Neural cell (in vitro differentiated cells): ENCODE measurements around the gene REPS2. TPM values are rescaled to one million over a fixed set of nuclear protein-coding genes. Genes with fewer than 3 reads are reported as not detected.

Source experiments
- H2AFZ ChIP-seq: fragments of 200-600, 300-800 bp; sonication (generic), shearing (Covaris generic); 2 replicates; pipeline ENCODE4 v1.6.0; 2014; ENCODE audit warnings: low read depth, mild to moderate bottlenecking, antibody characterized with exemption, low read length, moderate library complexity
- H3F3A ChIP-seq: fragments of 200-600 bp; shearing (Covaris generic); 2 replicates; pipeline ENCODE4 v1.6.1; 2016; ENCODE audit warnings: mild to moderate bottlenecking, moderate library complexity, mixed read lengths, antibody characterized with exemption, low read length; ENCODE audit not compliant: insufficient read depth, poor library complexity, severe bottlenecking
- H3K27ac ChIP-seq: fragments of 200-600, 300-800 bp; sonication (generic), shearing (Covaris generic); 2 replicates; pipeline ENCODE4 v1.5.1; 2014; ENCODE audit warnings: mild to moderate bottlenecking, low read length, moderate library complexity
- H3K27me3 ChIP-seq: fragments of 300-800, 200-600 bp; sonication (generic), shearing (Covaris generic); 2 replicates; pipeline ENCODE4 v1.6.0; 2014; ENCODE audit warnings: mild to moderate bottlenecking, low read depth, low read length, moderate library complexity; ENCODE audit not compliant: insufficient read depth
- H3K36me3 ChIP-seq: fragments of 300-800, 200-600 bp; sonication (generic), shearing (Covaris generic); 2 replicates; pipeline ENCODE4 v1.5.1; 2014; ENCODE audit warnings: mild to moderate bottlenecking, antibody characterized with exemption, low read length, moderate library complexity; ENCODE audit not compliant: insufficient read depth
- H3K4me2 ChIP-seq: fragments of 300-800, 200-600 bp; sonication (generic), shearing (Covaris generic); 2 replicates; pipeline ENCODE4 v1.6.0; 2014; ENCODE audit warnings: mild to moderate bottlenecking, low read length
- H3K4me3 ChIP-seq: fragments of 300-800, 200-600 bp; sonication (generic), shearing (Covaris generic); 2 replicates; pipeline ENCODE4 v1.5.1; 2014; ENCODE audit warnings: mild to moderate bottlenecking, low read length, moderate library complexity
- H3K79me2 ChIP-seq: fragments of 200-600 bp; shearing (Covaris generic); replicated peaks from 2 replicates; pipeline ENCODE4 v1.6.0; 2014; ENCODE audit warnings: mild to moderate bottlenecking, low read length, moderate library complexity; ENCODE audit not compliant: insufficient read depth
- H3K9ac ChIP-seq: fragments of 300-800, 200-600 bp; sonication (generic), shearing (Covaris generic); 2 replicates; pipeline ENCODE4 v1.6.1; 2016; ENCODE audit warnings: mild to moderate bottlenecking, low read length, mixed read lengths
- H3K9me2 ChIP-seq: fragments of 200-600 bp; shearing (Covaris generic); 2 replicates; pipeline ENCODE4 v1.6.1; 2016; ENCODE audit warnings: mild to moderate bottlenecking, low read length, mixed read lengths; ENCODE audit not compliant: insufficient read depth
- H3K9me3 ChIP-seq: fragments of 200-600, 300-800 bp; sonication (generic), shearing (Covaris generic); 2 replicates; pipeline ENCODE4 v1.6.1; 2016; ENCODE audit warnings: mild to moderate bottlenecking, mixed run types, low read length, moderate library complexity, mixed read lengths
- H4K20me1 ChIP-seq: fragments of 200-600 bp; shearing (Covaris generic); 2 replicates; pipeline ENCODE4 v1.6.1; 2016; ENCODE audit warnings: mild to moderate bottlenecking, mixed run types; ENCODE audit not compliant: insufficient read depth
- CTCF ChIP-seq: fragments of 450-650 bp; IDR thresholded peaks from 2 replicates; pipeline ENCODE4 v1.5.1; 2014; ENCODE audit warnings: antibody characterized with exemption, mild to moderate bottlenecking, moderate library complexity; ENCODE audit not compliant: poor library complexity, severe bottlenecking
- EP300 ChIP-seq: fragments of 450-650 bp; conservative IDR thresholded peaks from 2 replicates; pipeline ENCODE4 v1.6.1; 2014; ENCODE audit warnings: antibody characterized with exemption, mild to moderate bottlenecking, moderate library complexity; ENCODE audit not compliant: poor library complexity, severe bottlenecking
- EZH2 ChIP-seq: fragments of 200-600, 300-800 bp; shearing (Covaris generic), sonication (generic); IDR thresholded peaks from 2 replicates; pipeline ENCODE4 v1.6.1; 2014; ENCODE audit warnings: antibody characterized with exemption, low read length, borderline replicate concordance, mild to moderate bottlenecking; ENCODE audit not compliant: insufficient read depth, poor library complexity, severe bottlenecking
- MXI1 ChIP-seq: fragments of 450-650 bp; conservative IDR thresholded peaks from 2 replicates; pipeline ENCODE4 v1.6.1; 2014; ENCODE audit warnings: antibody characterized with exemption, mild to moderate bottlenecking; ENCODE audit not compliant: poor library complexity, severe bottlenecking
- POLR2AphosphoS5 ChIP-seq: IDR thresholded peaks from 2 replicates; pipeline ENCODE4 v1.6.1; 2012
- RAD21 ChIP-seq: fragments of 450-650 bp; conservative IDR thresholded peaks from 2 replicates; pipeline ENCODE4 v1.6.1; 2014; ENCODE audit warnings: antibody characterized with exemption, mild to moderate bottlenecking, moderate library complexity
- REST ChIP-seq: IDR thresholded peaks from 2 replicates; pipeline ENCODE4 v1.6.1; 2012; ENCODE audit warnings: borderline replicate concordance
- SMC3 ChIP-seq: fragments of 450-650 bp; conservative IDR thresholded peaks from 2 replicates; pipeline ENCODE4 v1.6.1; 2014; ENCODE audit warnings: antibody characterized with exemption, mild to moderate bottlenecking, moderate library complexity; ENCODE audit not compliant: poor library complexity
- TAF1 ChIP-seq: IDR thresholded peaks from 2 replicates; pipeline ENCODE4 v1.6.1; 2012; ENCODE audit warnings: low read depth
- polyA plus RNA-seq: library from polyadenylated mRNA; depleted of rRNA; stranded (reverse); fragments of >200 nt; gene quantifications from 2 replicates; pipeline ENCODE4 v1.2.3, GENCODE V29; 2014

REPS2 gene
- polyA plus RNA-seq, 1 donor from 2014 or later = 15.1 TPM

- Histone ChIP-seq H3K27ac (no peak overlapping the region), H3K4me3 (no peak overlapping the region), H3K9ac (no peak overlapping the region), H3K9me2 (no peaks in the 10 kb centered on the region), H3K36me3 (no peaks in the 10 kb centered on the region), H3K79me2 (no peaks in the 10 kb centered on the region), H2AFZ (no peak overlapping the region), H3K9me3 (no peaks in the 10 kb centered on the region), H3F3A (no peaks in the 10 kb centered on the region), H3K27me3 (no peaks in the 10 kb centered on the region), H3K4me2 (no peak overlapping the region), H4K20me1 (no peaks in the 10 kb centered on the region)
- TF ChIP-seq SMC3 = no peak
Observed at GRCh38 chrX:17024886-17025285, 78.4 kb downstream of the REPS2 start.

GRCh38 chrX:17025621-17026302 is 79.3 kb downstream of the REPS2 start:
- Histone ChIP-seq H3K27me3 (no peaks in the 10 kb centered on the region), H3K4me2 (no peak overlapping the region), H3K9me3 (no peaks in the 10 kb centered on the region), H3K9ac (no peak overlapping the region), H4K20me1 (no peaks in the 10 kb centered on the region), H3K79me2 (no peaks in the 10 kb centered on the region), H3K9me2 (no peaks in the 10 kb centered on the region), H2AFZ (no peak overlapping the region), H3F3A (no peaks in the 10 kb centered on the region), H3K36me3 (no peaks in the 10 kb centered on the region), H3K27ac (no peak overlapping the region), H3K4me3 (no peak overlapping the region)
- TF ChIP-seq POLR2AphosphoS5 (no peak), EZH2 (no peak), REST (no peak), MXI1 (no peak), CTCF (no peak), EP300 (no peak), RAD21 (no peak), TAF1 (no peak), SMC3 (no peak)
